Stimulated activated CD8-positive, alpha-beta memory T cell treated with anti-CD3 and anti-CD28 coated beads, Interleukin-2, amount 100 ng/mL, for 48 hours (primary cell): ENCODE data around the gene CYBRD1.
"Not testable (repeated sequence)": the region's sequence is repeated elsewhere in the genome, so short reads cannot be mapped to it uniquely, and the experiment has no call there.

Experiments used
- DNase-seq, 2 donors: peaks; one replicate each; pipeline ENCODE4 v3.0.0-alpha.2; 2020; ENCODE audit warnings: low read depth in 2 of 2

The CYBRD1 gene

DNA sequence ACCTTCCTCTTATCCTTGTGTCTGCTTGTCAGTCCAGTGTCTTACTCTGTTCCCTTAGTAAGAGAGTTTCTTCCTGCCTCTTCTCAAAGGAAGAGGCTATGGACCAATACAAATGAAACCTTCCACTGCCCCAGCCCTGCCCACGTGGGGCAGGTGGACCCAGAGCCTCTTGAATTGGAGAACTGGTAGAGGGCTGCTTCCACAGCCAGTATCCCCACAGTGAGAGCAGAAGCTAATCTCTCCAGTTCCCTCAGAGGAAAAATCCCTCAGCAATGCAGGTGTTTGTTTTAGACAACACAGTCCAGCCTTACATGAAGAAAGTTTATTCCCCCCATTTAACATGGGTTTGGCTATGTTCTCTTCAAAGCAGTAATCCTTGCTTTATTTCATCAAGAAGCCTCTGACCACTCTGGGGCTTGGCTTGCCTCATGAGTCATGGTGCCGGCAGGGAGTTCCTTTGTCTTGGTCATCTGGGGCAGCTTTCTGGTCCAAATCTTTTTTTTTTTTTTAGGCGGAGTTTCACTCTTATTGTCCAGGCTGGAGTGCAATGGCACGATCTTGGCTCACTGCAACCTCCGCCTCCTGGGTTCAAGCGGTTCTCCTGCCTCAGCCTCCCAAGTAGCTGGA is 6.5 kb upstream of the CYBRD1 start:
- no peak for DNase-seq

DNA sequence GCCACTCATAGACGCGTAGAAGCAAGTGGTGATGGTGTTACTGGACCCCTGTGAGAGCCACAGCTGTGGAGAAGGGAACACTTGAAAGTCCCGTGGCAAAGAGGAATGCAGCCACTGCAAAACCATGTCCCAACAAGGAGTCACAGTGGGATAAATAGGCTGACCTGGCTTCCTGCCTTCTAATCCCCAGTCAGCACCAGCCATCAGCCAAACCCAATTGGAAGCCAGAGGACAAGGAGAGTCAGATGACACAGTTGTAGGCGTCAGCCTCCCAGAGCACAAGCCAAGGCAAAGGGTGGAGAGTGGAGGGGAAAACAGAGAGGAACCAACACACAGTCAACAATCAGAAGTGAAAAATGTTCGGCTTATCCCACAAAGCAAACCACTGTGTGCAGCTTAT is 5.5 kb upstream of the CYBRD1 start:
- no peak for DNase-seq

DNA sequence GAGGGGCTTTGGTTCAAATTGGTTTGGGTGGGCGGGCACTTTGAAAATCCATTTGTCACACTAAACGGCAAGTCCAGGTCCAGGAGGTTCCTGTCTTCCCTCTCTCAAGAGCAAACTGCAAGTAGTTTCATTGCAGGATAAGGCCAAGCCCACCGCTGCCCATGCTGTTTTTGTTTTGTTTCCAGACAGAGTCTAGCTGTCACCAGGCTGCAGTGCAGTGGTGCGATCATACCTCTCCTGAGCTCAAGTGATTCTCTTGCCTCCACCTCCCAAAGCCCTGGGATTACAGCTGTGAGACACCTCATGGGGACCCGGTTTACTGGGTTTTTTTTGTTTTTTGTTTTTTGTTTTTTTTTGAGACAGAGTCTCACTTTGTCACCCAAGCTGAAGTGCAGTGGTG is 1.8 kb upstream of the CYBRD1 start:
- DNase-seq = no peak

- no peak for DNase-seq
These were observed 768 bp upstream of the CYBRD1 start for GRCh38 chr2:171521361-171522051.

- peak in 1 of 2 donors; percentile 8 for DNase-seq
These were observed 464 bp downstream of the CYBRD1 start for GRCh38 chr2:171522788-171523087.

DNA sequence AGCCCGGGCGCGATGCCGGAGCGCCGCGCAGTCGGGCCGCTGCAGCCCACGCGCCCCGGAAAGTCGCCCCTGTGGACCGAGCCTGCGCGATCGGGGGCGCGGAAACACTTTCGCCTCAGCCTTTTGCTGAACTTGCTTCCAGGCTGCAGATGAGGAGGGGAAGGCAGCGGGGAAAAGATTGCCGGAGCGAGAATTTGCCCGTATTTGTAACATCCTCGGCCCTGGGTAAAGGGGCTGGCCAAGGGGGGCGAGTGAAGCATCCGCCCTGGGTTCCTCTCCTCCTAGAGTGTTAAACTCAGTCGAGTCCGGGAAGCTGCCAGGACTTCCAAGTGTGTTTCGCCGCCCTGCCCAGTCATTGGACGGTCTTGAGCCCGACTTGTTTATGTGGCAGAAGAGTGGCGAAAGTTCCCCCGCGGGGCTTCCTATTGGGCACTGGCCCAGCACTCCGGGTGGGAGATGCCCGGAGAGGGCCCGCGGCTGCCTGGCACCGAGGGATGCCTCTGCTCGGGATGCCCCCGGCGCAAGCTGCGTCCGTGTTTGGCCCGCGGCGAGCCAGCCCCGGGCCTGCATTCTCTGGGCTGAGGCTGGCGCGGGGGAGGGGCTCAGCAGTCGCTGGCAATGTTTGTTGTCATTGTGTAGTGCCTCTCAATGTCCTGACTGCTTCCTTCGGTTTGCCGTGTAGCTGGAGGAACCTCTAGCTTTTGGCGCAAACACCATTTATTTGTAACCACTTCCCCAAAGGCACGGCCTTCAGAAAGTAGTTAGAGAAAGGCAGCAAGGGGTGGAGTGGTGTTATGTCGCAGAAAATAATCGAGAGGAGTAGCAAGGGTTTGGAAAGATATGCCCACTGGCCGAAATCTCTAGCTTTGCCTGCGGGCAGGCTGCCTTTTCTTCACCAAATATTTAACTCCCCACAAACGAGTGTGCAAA is 1.1 kb downstream of the CYBRD1 start:
- peak; percentile 9 to 22 for DNase-seq

GRCh38 chr2:171524018-171524401 is 1.7 kb downstream of the CYBRD1 start:
- no peak for DNase-seq

- DNase-seq = peak in 1 of 2 donors; percentile 10
These were observed 7.6 kb downstream of the CYBRD1 start for GRCh38 chr2:171529914-171530313.

DNA sequence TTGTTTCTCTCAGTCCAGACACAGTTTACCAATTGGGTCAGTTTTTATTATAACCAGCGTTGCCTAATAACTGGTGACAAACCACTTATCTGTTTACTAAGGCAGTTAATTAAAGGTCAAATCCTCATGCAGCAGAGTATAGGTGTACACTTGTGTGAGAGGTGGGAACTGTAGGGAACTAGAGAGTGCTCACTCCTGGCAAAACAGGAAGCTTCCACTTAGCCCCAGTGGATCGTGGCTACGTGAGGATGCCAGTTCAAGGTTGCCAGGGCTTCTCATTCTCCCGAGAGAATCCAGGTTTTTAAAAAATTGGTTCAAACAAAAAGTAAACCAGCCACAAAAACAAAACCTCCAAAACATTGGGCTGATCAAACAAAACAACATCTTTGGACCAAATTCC is 8.1 kb downstream of the CYBRD1 start:
- DNase-seq = no peak

DNA sequence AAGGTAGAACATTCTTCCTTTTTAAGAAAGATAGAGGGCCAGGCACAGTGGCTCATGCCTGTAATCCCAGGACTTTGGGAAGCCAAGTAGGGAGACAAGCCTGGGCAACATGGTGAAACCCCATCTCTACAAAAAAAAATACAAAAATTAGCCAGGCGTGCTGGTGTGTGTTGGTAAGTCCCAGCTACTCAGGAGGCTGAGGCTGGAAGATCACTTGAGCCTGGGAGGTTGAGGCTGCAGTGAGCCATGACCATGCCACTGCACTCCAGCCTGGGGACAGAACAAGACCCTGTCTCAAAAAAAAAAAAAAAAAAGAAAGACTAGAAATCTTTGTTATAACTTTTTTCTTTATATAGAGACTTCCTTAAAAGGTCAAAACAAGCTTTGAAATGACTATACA is 8.6 kb downstream of the CYBRD1 start:
- DNase-seq = not testable (repeated sequence)

- DNase-seq = no peak
These were observed 9.0 kb downstream of the CYBRD1 start for GRCh38 chr2:171531291-171531690.

DNA sequence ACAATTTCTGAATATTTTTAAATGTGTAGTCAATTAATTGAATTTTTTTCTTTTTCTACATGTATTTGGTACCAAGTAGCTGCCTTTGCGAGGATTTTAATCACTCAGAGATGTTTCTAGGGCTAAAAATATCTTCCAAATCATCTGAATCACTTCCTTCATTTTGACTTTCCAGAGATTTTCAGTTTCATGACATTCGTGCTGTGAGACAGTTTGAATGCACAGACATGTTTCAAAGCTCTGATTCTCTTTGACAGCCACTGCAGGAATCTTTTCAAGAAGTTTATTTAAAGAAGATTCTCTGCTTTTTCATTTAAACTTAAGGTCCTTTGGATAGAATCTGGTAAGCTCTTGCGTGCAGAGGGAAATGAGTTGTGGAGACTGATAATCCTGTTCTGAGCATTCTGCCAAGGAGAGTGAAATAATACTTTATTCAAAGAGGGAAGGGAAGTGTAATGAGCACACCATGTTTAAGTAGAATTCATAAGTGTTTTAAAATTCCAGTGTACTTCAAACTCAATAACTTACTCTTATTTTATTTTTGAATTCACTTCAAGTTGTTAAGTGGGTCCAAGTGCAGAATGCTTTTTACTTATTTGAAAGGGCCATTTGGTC is 9.7 kb downstream of the CYBRD1 start:
- DNase-seq = no peak

DNA sequence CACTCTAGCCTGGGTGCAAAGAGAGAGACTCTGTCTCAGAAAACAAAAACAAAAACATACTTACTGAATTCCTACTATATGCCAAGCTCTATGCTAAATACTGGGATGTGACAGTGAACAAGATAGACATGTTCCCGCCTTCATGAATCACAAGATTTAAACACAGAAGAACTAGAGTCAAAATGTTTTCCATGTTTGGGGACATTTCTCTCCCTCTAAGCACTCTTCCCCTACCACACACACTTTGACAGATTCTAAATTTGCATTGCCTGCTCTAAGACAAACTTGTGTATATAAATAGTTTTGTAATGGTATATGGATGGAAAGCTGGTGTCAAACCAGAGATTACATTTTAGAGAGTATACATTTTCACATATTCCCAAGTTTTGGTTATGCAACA is 11.1 kb downstream of the CYBRD1 start:
- no peak for DNase-seq

DNA sequence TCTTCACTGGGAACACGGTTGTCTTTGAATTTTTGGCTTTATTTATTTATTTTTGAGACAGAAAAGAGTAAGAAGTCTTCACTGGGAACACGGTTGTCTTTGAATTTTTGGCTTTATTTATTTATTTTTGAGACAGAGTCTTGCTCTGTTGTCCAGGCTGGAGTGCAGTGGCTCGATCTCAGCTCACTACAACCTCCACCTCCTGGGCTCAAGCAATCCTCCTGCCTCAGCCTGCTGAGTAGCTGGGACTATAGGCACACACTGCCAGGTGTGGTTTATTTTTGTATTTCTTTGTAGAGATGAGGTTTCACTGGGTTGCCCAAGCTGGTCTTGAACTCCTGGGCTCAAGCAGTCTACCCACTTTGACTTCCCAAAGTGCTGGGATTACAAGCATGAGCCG is 13.3 kb downstream of the CYBRD1 start:
- not testable (repeated sequence) for DNase-seq

DNA sequence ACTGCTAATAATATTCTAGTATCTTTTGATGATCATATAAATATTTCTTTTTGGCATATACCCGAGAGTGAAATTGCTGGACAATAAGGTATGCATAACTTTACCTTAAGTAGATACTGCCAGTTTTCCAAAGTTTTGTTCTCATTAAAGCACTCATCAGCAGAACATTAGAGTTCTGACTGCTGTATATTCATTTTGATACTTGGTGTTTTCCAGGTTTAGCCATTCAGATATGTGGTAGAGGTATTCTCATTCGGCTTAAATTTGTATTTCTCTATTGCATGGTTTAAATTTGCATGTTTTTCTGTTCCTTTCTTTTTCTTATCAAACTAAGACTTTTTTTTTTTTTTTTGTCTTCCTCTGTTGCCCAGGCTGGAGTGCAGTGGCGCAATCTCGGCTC is 18.2 kb downstream of the CYBRD1 start:
- DNase-seq = no peak

- DNase-seq = no peak
These were observed 19.1 kb downstream of the CYBRD1 start for GRCh38 chr2:171541202-171541887.

- DNase-seq = no peak
These were observed 22.8 kb downstream of the CYBRD1 start for GRCh38 chr2:171545086-171545485.

GRCh38 chr2:171547256-171547655 is 25.0 kb downstream of the CYBRD1 start:
- no peak for DNase-seq

- no peak for DNase-seq
These were observed 25.4 kb downstream of the CYBRD1 start for GRCh38 chr2:171547720-171548119.

DNA sequence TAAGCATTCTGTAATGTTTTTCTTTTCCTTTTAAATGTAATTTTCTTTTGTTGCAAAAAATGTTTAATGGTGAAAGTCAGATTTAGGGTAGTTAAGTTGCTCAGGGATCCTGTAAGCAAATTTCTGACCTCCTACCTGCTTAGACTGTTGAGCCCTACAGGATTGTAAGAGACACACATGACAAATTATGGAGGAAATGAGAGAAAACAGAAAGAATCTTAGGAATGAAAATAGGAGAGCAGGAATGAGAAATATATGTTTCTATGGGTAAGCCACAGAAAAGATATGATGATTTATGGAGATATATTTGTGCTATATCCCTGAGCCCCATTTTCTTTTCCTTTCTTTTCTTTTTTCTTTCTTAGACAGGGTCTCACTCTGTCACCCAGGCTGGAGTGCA is 28.3 kb downstream of the CYBRD1 start:
- DNase-seq = no peak

GRCh38 chr2:171551836-171552235 is 29.6 kb downstream of the CYBRD1 start:
- no peak for DNase-seq

DNA sequence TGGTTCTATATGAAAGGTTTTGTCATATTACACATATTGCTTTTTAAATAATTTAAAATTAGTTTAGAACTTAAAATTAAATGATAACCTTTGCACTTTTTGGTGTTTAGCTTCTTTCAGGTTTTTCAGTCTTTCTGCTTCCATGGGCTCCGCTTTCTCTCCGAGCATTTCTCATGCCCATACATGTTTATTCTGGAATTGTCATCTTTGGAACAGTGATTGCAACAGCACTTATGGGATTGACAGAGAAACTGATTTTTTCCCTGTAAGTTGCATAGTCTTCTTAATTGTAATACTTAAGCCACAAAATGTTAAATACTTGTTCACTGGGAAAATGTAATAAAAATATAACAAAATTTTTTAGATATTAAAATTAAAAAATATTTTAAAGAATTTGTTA is 31.0 kb downstream of the CYBRD1 start:
- DNase-seq = no peak
